Endothelial cell (in vitro differentiated cells): Measurements from ENCODE around the gene GAB4. TPM values are rescaled to one million over a fixed set of nuclear protein-coding genes. Genes with fewer than 3 reads are reported as not detected.
"Not testable (repeated sequence)": the region's sequence is repeated elsewhere in the genome, so short reads cannot be mapped to it uniquely, and the experiment has no call there.

Source experiments
- DNase-seq: peaks from one replicate; pipeline ENCODE4 v3.0.0; 2021; ENCODE audit warnings: low spot score
- H3K27ac Mint-ChIP-seq: one replicate; pipeline ENCODE4 v1.8.0; 2021; ENCODE audit warnings: mixed read lengths, inconsistent platforms; ENCODE audit not compliant: unreplicated experiment
- H3K27me3 Mint-ChIP-seq: one replicate; pipeline ENCODE4 v1.8.0; 2021; ENCODE audit warnings: mild to moderate bottlenecking, moderate library complexity, mixed read lengths, inconsistent platforms; ENCODE audit not compliant: unreplicated experiment
- H3K36me3 Mint-ChIP-seq: one replicate; pipeline ENCODE4 v1.8.0; 2021; ENCODE audit warnings: mild to moderate bottlenecking, low read depth, mixed read lengths, inconsistent platforms; ENCODE audit not compliant: unreplicated experiment
- H3K4me1 Mint-ChIP-seq: one replicate; pipeline ENCODE4 v1.8.0; 2021; ENCODE audit warnings: mild to moderate bottlenecking, mixed read lengths, inconsistent platforms; ENCODE audit not compliant: unreplicated experiment
- H3K4me3 Mint-ChIP-seq: one replicate; pipeline ENCODE4 v1.8.0; 2021; ENCODE audit warnings: mild to moderate bottlenecking, mixed read lengths, inconsistent platforms; ENCODE audit not compliant: unreplicated experiment
- H3K9me3 Mint-ChIP-seq: one replicate; pipeline ENCODE4 v1.8.0; 2021; ENCODE audit warnings: mixed read lengths, inconsistent platforms; ENCODE audit not compliant: unreplicated experiment
- CTCF ChIP-seq: fragments of 200-600 bp; sonication (generic); IDR thresholded peaks from one replicate; pipeline ENCODE4 v1.5.0; 2021; ENCODE audit warnings: antibody characterized with exemption; ENCODE audit not compliant: unreplicated experiment
- total RNA-seq: library from RNA; stranded (reverse); fragmentation: NEBNext Ultra II Directional; extraction: Animal tissue kit (Norgen Biotek cat#: 25700); gene quantifications from one replicate; pipeline ENCODE4 v1.2.1, GENCODE V29; 2021; ENCODE audit not compliant: unreplicated experiment

Gene GAB4
- total RNA-seq, 1 donor from 2014 or later: 0.36 TPM

- H3K4me1 Mint-ChIP-seq: no peaks in the 10 kb centered on the region
- H3K9me3 Mint-ChIP-seq: no peaks in the 10 kb centered on the region
Measured at GRCh38 chr22:16937811-16938210, 70.2 kb downstream of the GAB4 start.

GRCh38 chr22:16937209-16937608 lies 70.8 kb downstream of the GAB4 start:
- not testable (repeated sequence) for H3K4me3 Mint-ChIP-seq, H3K27ac Mint-ChIP-seq, H3K4me1 Mint-ChIP-seq, H3K27me3 Mint-ChIP-seq, DNase-seq, H3K9me3 Mint-ChIP-seq, H3K36me3 Mint-ChIP-seq

More at GRCh38 chr22:16937811-16938210, 70.2 kb downstream of the GAB4 start:
- no peak for TF ChIP-seq CTCF
- Mint-ChIP-seq H3K4me3 (no peak overlapping the region), H3K36me3 (no peaks in the 10 kb centered on the region), H3K27ac (no peak overlapping the region), H3K27me3 (peaks cover 1% of the 10 kb centered on the region)
- no peak for DNase-seq

- Mint-ChIP-seq H3K4me3 (no peak overlapping the region), H3K36me3 (no peaks in the 10 kb centered on the region), H3K27me3 (peaks cover 3% of the 10 kb centered on the region), H3K27ac (no peak overlapping the region), H3K9me3 (peaks cover under 1% of the 10 kb centered on the region), H3K4me1 (no peaks in the 10 kb centered on the region)
- DNase-seq: no peak
- no peak for TF ChIP-seq CTCF
Measured at GRCh38 chr22:16936625-16937024, 71.4 kb downstream of the GAB4 start.

GRCh38 chr22:16935209-16935608 lies 72.8 kb downstream of the GAB4 start:
- no peak for TF ChIP-seq CTCF
- H3K9me3 Mint-ChIP-seq: peaks cover 9% of the 10 kb centered on the region
- H3K27ac Mint-ChIP-seq: no peak overlapping the region
- peaks cover 4% of the 10 kb centered on the region for H3K36me3 Mint-ChIP-seq
- H3K4me3 Mint-ChIP-seq: no peak overlapping the region
- no peaks in the 10 kb centered on the region for H3K4me1 Mint-ChIP-seq
- DNase-seq: no peak
- H3K27me3 Mint-ChIP-seq: peaks cover 3% of the 10 kb centered on the region

- H3K9me3 Mint-ChIP-seq: peaks cover 10% of the 10 kb centered on the region
Measured at GRCh38 chr22:16933291-16934282, 74.4 kb downstream of the GAB4 start.

More at GRCh38 chr22:16933291-16934282, 74.4 kb downstream of the GAB4 start:
- no peak for DNase-seq
- Mint-ChIP-seq H3K27me3 (peaks cover 3% of the 10 kb centered on the region), H3K4me3 (no peak overlapping the region), H3K4me1 (peaks cover 7% of the 10 kb centered on the region), H3K27ac (no peak overlapping the region), H3K36me3 (peaks cover 4% of the 10 kb centered on the region)
- TF ChIP-seq CTCF: no peak
